ENCODE results near the gene COX5A.

DNA sequence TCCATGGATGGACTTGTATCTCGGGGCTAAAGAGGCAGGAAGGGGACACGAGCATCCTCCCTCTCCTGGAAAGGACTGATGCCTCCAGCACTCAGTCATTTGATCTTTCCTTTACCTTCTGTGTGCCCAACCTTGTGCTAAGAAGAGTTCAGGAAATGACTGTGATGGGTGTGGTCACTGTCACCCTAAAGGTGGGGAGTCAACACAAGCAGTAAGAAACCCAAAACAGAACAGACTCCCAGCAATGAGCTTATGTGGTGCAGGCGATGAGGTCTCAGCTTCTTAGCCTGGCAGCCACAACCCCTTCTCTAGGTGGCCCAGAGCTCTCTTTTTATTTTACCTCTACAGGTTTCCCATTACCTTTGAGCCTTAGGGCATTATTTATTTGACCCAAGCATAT, 44.2 kb downstream of the COX5A start:
- TF ChIP-seq, protein P1, sequence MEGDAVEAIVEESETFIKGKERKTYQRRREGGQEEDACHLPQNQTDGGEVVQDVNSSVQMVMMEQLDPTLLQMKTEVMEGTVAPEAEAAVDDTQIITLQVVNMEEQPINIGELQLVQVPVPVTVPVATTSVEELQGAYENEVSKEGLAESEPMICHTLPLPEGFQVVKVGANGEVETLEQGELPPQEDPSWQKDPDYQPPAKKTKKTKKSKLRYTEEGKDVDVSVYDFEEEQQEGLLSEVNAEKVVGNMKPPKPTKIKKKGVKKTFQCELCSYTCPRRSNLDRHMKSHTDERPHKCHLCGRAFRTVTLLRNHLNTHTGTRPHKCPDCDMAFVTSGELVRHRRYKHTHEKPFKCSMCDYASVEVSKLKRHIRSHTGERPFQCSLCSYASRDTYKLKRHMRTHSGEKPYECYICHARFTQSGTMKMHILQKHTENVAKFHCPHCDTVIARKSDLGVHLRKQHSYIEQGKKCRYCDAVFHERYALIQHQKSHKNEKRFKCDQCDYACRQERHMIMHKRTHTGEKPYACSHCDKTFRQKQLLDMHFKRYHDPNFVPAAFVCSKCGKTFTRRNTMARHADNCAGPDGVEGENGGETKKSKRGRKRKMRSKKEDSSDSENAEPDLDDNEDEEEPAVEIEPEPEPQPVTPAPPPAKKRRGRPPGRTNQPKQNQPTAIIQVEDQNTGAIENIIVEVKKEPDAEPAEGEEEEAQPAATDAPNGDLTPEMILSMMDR (IDR thresholded peaks at IDR 0.05) = no peak
- no peak for TF ChIP-seq POLR2A (IDR thresholded peaks at IDR 0.05)

Data from breast epithelium (tissue), 3 donors.